Rectal smooth muscle tissue (tissue), 1 donor: ENCODE measurements around the gene CPED1.
"Not testable (repeated sequence)": the region's sequence is repeated elsewhere in the genome, so short reads cannot be mapped to it uniquely, and the experiment has no call there.

Experiments
- H3K27ac ChIP-seq: one replicate; pipeline ENCODE4 v1.7.0; 2013; ENCODE audit warnings: low read depth, low read length, inconsistent platforms
- H3K27me3 ChIP-seq: one replicate; pipeline ENCODE4 v1.7.0; 2013; ENCODE audit warnings: low read length; ENCODE audit not compliant: control insufficient read depth, insufficient read depth
- H3K36me3 ChIP-seq: one replicate; pipeline ENCODE4 v1.7.0; 2013; ENCODE audit warnings: low read length; ENCODE audit not compliant: control insufficient read depth, insufficient read depth
- H3K4me1 ChIP-seq: one replicate; pipeline ENCODE4 v1.7.0; 2013; ENCODE audit warnings: low read length; ENCODE audit not compliant: control insufficient read depth, insufficient read depth
- H3K4me3 ChIP-seq: one replicate; pipeline ENCODE4 v1.7.0; 2013; ENCODE audit warnings: low read length
- H3K9ac ChIP-seq: one replicate; pipeline ENCODE4 v1.7.0; 2013; ENCODE audit warnings: low read length

The CPED1 gene

DNA sequence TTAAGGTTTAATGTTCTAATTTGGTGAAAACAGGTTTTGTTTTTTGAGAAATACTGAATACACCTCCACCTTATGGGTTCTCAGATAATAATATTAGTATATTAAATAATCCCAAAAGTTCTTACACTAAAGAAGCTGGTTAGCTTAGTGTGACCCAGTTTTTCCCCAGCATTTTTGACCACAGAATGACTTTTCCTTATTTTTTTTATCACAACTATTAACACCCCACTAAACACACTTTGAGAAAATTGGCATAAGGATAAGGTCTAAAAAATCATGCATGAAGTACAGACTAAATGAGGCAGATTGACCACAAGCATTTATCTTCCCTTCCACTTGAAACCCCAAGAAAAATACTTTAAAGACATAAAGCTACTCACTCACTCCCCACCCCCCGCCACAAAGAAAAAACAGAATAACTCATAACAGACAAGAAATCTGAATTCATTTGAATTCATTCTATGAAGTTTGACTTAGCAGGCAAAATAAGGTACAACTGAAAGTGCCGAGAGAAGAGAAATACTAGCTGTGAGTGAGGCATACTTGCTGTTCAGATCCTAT, 290.6 kb downstream of the CPED1 start:
- H3K9ac ChIP-seq: no peak overlapping the region
- H3K27ac ChIP-seq: no peak overlapping the region
- no peak overlapping the region for H3K4me3 ChIP-seq
- H3K27me3 ChIP-seq: no peaks in the 10 kb centered on the region
- H3K36me3 ChIP-seq: peaks cover 3% of the 10 kb centered on the region
- no peaks in the 10 kb centered on the region for H3K4me1 ChIP-seq

DNA sequence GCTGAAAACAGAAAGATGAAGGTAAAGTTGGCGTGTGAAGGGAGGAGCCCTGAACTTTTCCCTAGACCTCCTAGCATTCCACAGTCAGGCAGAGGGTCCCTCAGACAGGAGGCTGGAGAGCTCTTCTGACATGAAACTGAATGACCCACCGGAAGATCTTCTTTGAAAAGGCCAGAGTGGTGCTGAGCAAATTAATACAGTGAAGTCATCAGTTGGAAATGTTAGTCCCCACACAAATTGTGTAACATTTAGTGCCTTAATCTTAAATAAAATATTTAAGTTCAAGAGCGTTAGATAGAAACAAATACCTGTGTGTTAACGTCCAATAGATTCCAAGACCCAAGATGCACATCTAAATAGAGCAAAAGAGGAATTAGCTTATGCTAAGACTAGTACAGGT, 291.3 kb downstream of the CPED1 start:
- Histone ChIP-seq H3K27me3 (no peaks in the 10 kb centered on the region), H3K9ac (no peak overlapping the region), H3K4me3 (no peak overlapping the region), H3K4me1 (no peaks in the 10 kb centered on the region), H3K36me3 (peaks cover 3% of the 10 kb centered on the region), H3K27ac (no peak overlapping the region)

DNA sequence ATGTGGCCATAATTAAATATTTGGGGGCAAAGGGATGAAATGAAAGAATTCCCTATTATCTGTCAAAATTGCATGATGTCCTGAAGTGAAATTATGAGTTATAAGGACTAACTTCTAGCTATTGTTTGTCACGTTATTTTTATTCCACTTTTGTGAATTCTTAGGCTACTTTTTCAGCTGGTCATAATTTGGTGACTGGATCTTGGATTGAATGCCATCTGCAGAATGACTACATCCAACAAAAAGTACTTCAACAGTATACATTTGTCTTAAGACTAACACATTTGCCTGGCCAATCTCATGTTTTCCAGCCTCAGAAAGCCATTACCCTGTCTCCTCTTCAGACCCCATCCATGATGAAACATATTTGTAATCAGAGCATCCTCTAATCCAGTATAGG, 292.1 kb downstream of the CPED1 start:
- no peak overlapping the region for H3K4me3 ChIP-seq
- no peak overlapping the region for H3K27ac ChIP-seq
- H3K27me3 ChIP-seq: no peaks in the 10 kb centered on the region
- no peaks in the 10 kb centered on the region for H3K4me1 ChIP-seq
- peaks cover 3% of the 10 kb centered on the region for H3K36me3 ChIP-seq
- H3K9ac ChIP-seq: no peak overlapping the region

DNA sequence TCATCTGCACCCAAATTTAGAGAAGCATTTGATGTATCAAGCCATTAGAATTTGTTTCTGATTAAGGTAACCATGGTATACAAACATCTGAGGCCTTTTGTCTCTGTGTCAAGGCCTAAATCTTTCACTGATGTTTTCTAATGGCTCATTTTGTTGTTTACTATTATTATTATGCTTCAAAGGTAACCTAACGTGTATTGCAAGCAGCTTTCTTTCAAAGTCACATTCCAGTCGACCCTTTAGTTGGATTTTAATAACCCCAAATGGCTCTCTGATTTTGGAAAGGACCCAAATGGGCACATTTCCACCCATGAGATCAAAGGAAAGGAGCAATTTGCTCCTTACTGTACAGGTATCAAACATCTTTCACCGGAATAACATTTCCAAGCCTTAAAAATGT, 293.6 kb downstream of the CPED1 start:
- no peaks in the 10 kb centered on the region for H3K4me1 ChIP-seq
- H3K27me3 ChIP-seq: no peaks in the 10 kb centered on the region
- peaks cover 3% of the 10 kb centered on the region for H3K36me3 ChIP-seq
- H3K27ac ChIP-seq: no peak overlapping the region
- H3K9ac ChIP-seq: no peak overlapping the region
- no peak overlapping the region for H3K4me3 ChIP-seq

DNA sequence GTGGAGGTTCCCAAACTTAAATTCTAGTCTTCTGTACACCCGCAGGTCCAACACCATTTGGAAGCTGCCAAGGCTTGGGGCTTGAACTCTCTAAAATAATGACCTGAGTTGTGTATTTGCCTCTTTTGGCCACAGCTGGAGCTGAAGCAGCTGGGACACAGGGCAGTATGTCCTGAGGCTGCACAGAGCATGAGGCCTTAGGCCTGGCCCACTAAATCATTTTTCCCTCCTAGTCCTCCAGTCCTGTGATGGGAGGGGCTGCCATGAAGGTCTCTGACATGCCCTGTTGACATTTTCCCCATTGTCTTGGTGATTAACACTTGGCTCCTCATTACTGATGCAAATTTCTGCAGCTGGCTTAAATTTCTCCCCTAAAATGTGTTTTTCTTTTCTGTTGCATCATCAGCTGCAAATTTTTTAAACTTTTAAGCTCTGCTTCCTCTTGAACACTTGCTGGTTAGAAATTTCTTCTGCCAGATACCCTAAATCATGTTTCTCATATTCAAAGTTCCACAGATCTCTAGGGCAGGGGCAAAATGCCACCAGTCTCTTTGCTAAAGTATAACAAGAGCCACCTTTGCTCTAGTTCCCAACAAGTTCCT, 296.7 kb downstream of the CPED1 start:
- Histone ChIP-seq H3K36me3 (peaks cover 3% of the 10 kb centered on the region), H3K9ac (no peak overlapping the region), H3K4me1 (no peaks in the 10 kb centered on the region)

DNA sequence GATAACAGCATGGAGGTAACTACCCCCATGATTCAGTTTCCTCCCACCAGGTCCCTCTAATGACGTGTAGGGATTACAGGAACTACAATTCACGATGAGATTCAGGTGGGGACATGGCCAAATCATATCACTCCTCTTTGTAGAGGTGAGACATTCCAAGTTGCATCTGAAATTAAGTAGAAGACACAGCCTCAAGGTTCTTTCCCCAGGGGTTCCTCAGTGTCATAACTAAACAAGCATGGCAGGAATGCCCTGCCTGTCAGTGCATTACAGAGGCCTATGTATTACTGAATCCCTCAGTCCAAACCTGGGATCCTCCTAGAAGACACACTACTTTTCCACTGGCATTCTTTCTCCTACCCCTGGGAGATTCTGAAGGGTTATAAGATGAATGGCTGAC, 297.7 kb downstream of the CPED1 start:
- Histone ChIP-seq H3K27ac (no peak overlapping the region), H3K27me3 (no peaks in the 10 kb centered on the region), H3K9ac (no peak overlapping the region), H3K36me3 (peaks cover 3% of the 10 kb centered on the region), H3K4me1 (no peaks in the 10 kb centered on the region), H3K4me3 (no peak overlapping the region)

More for the DNA sequence above, 296.7 kb downstream of the CPED1 start:
- Histone ChIP-seq H3K27me3 (no peaks in the 10 kb centered on the region), H3K4me3 (no peak overlapping the region), H3K27ac (no peak overlapping the region)

DNA sequence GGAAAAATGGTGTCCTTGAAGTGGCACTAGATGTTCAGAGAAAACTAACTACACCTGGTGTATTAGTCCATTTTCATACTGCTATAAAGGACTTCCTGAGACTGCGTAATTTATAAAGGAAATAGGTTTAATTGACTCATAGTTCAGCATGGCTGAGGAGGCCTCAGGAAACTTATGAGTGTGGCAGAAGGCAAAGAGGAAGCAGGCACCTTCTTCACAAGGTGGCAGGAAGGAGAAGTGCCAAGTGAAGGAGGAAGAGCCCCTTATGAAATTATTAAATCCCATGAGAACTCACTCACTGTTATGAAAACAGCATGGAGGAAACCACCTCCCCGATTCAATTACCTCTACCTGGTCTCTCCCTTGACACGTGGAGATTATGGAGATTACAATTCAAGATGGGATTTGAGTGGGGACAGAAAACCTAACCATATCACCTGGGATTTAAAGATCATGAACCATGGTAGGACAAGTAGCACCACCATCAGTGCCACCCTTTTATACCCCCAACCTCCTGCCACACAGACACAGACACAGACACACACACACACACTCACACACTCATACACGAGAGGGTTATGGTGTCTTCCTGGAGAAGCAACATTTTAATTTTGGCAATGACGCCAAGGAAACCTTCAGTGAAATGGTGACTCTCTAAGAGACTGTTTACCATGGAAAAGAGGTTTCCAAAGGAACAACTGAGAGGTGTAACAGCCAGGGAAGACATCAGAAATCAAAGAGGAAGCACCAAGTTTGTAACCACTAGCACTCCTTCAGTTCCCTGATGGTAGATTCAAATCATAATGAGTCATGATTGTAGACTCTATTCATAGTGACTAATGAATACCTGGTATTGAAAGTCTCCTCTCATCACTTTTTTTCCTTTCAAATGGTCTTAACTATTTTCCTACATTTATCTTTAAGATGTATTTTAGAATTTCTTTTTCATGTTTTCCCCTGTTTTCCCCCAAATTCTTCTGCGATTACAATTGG, 298.5 kb downstream of the CPED1 start:
- Histone ChIP-seq H3K27ac (no peak overlapping the region), H3K9ac (no peak overlapping the region), H3K4me1 (no peaks in the 10 kb centered on the region), H3K27me3 (no peaks in the 10 kb centered on the region), H3K4me3 (no peak overlapping the region), H3K36me3 (peaks cover 3% of the 10 kb centered on the region)

DNA sequence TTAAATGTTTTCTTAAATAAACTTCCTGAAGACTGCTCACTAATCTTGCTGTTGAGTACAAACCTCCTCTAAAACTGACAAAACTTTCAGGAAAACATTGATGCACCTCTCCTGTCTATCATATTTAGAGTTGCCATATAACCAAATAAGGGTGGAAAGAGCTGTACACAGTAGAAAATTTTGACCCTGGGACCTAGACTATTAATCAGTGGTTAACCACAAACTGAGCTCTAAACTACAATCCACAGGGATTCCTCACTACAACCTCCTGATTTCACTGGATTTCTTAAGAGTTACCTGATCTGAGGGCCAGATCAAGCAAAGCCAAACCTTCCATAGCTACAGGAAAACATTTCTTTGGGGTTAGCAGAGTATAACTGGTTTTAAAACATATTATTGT, 300.4 kb downstream of the CPED1 start:
- Histone ChIP-seq H3K4me3 (no peak overlapping the region), H3K4me1 (no peaks in the 10 kb centered on the region), H3K9ac (no peak overlapping the region), H3K36me3 (no peaks in the 10 kb centered on the region), H3K27ac (no peak overlapping the region), H3K27me3 (no peaks in the 10 kb centered on the region)

DNA sequence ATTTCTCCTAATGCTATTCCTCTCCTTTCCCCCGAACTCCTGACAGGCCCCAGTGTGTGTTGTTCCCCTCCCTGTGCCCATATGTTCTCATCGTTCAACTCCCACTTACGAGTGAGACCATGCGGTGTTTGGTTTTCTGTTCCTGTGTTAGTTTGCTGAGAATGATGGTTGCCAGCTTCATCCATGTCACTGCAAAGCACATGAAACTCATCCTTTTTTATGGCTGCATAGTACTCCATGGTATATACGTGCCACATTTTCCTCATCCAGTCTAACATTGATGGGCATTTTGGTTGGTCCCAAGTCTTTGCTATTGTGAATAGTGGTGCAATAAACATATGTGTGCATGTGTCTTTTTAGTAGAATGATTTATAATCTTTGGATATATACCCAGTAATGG, 301.4 kb downstream of the CPED1 start:
- H3K4me3 ChIP-seq, H3K27me3 ChIP-seq, H3K4me1 ChIP-seq, H3K9ac ChIP-seq, H3K27ac ChIP-seq, H3K36me3 ChIP-seq: not testable (repeated sequence)

DNA sequence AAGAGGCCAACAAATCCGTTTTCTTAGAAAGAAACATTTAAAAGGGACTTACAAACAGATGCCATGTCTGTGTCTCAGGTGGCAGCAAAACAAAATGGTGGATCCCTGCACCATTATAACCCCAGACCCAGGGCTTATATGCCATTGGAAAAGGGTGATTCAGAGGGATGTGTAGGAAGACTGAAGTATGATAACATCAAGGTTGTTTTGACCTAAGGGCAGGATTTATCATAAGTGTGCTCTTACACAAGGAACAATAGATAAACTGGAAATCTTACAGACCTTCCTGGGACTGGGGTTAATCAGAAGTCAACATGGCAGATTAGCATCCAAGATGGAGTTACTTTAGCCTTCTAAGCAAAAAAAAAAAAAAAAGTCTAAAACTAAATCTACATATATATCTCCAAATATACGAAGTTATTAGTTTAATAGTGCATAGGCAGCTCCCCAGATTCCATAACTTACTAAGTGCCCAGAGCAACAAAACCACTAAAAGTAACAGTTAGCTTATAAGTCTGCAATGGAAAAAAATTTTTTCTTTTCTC, 306.0 kb downstream of the CPED1 start:
- H3K4me1 ChIP-seq: no peaks in the 10 kb centered on the region

DNA sequence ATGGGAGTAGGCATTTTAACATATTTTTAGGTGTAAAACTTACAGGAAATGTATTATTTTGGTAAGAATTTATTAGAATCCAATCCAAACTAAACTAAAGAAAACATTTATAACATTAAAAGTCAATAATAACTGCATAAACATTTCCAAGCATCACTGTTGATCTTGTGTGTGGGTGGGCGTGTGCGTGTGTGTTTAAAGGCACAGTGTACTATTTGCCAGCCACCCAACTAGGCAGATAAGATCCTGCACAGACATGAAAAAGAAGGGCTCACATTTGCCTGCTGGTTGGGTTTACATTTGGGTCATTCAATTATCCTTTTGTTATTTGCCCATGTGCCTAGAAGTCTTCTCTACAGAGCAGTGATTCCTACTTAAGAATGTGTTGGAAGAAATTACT, 309.3 kb downstream of the CPED1 start:
- Histone ChIP-seq H3K36me3 (no peaks in the 10 kb centered on the region), H3K9ac (no peak overlapping the region), H3K27me3 (no peaks in the 10 kb centered on the region), H3K4me1 (no peaks in the 10 kb centered on the region), H3K27ac (no peak overlapping the region), H3K4me3 (no peak overlapping the region)

More for the DNA sequence above, 306.0 kb downstream of the CPED1 start:
- Histone ChIP-seq H3K27me3 (no peaks in the 10 kb centered on the region), H3K27ac (no peak overlapping the region), H3K36me3 (no peaks in the 10 kb centered on the region), H3K4me3 (no peak overlapping the region), H3K9ac (no peak overlapping the region)

DNA sequence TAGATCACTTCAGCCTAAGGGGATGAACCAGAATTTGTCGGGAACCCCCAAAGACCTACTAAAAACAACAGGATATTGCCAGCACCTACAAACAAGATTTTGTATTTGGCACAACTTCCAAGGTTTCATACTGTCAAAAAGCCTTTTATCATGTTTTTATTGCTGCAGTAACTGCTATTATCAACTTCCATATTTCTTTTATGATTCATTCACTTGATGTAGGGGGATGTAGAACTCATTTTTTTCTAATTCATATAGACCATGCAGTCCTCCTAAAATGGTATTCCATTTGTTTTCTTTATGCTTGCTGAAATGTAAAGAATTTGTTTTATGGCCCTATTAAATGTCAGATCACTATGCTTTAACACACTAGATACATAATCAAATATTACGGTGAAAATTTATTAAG, 310.3 kb downstream of the CPED1 start:
- Histone ChIP-seq H3K9ac (no peak overlapping the region), H3K36me3 (no peaks in the 10 kb centered on the region), H3K4me1 (no peaks in the 10 kb centered on the region), H3K27ac (no peak overlapping the region), H3K4me3 (no peak overlapping the region), H3K27me3 (no peaks in the 10 kb centered on the region)
